Heart left ventricle (tissue), 13 donors: ENCODE data around the gene RNFT2.

ENCODE experiments used
- POLR2A ChIP-seq, 2 donors: fragments of 450-650 bp; IDR thresholded peaks; one replicate each; pipeline ENCODE4 v1.6.1; 2017; ENCODE audit warnings: antibody characterized with exemption in 2 of 2, mild to moderate bottlenecking in 2 of 2, moderate library complexity in 2 of 2
- TF ChIP-seq, protein P1 (sequence below), 12 donors: fragments of 200-600 bp; sonication (generic) in 4 of 12; IDR thresholded peaks; one replicate each; pipeline versions ENCODE4 v1.5.0 to v1.8.0; 2018 to 2022; ENCODE audit warnings: antibody characterized with exemption in 12 of 12, mild to moderate bottlenecking in 5 of 12
- donor health status: ischemic (EF 13 %, LVEDD 7.1; RV severe dilation, severe dysfunction).
- donor health status: DM: no; HTN: yes; CAD: no.
- donor health status: DM: no; HTN: no; CAD: no.
- donor health status: ischemic (EF 25% LVEDD 6.9; RV normal size, moderate dysfunction).
- donor health status: ischemic (EF 25% LVEDD 5.7; RV mildly dilated, moderate dysfunction).
- donor health status: ischemic (EF 35%, LVEDD 5.7; RV mildly dilated, moderate dysfunction).
- donor health status: nonischemic (EF 11% LVEDD 7.7; RV severe dilation, severe dysfunction).
- donor health status: DM: yes; HTN: yes; CAD: no.
- donor health status: PGD.
- donor health status: ischemic (EF 29% LVEDD 5.4; RV normal size, mild dysfunction).
- donor health status: nonischemic (EF 23%, LVEDD 6.1; RV moderate dilation, normal function).

DNA sequence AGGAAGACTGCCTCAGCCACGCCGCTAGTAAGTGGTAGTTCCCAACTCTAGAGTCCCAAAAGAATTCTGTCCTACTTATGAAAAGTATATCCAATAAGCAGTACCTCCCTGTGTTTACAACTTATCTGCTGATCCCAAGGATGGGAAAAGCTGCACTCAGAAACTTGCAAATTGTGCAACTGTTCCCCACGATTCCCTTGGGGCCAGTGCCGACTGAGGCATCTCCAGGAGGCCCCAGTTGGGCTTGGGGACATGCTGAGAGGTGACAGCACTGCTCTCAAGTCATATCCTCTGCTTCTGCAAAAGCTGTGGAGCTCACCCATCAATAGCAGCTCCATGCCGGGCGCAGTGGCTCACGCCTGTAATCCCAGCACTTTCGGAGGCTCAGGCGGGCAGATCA, 23.9 kb upstream of the RNFT2 start:
- TF ChIP-seq, protein P1, sequence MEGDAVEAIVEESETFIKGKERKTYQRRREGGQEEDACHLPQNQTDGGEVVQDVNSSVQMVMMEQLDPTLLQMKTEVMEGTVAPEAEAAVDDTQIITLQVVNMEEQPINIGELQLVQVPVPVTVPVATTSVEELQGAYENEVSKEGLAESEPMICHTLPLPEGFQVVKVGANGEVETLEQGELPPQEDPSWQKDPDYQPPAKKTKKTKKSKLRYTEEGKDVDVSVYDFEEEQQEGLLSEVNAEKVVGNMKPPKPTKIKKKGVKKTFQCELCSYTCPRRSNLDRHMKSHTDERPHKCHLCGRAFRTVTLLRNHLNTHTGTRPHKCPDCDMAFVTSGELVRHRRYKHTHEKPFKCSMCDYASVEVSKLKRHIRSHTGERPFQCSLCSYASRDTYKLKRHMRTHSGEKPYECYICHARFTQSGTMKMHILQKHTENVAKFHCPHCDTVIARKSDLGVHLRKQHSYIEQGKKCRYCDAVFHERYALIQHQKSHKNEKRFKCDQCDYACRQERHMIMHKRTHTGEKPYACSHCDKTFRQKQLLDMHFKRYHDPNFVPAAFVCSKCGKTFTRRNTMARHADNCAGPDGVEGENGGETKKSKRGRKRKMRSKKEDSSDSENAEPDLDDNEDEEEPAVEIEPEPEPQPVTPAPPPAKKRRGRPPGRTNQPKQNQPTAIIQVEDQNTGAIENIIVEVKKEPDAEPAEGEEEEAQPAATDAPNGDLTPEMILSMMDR (IDR thresholded peaks at IDR 0.05) = no peak
- no peak for TF ChIP-seq POLR2A (IDR thresholded peaks at IDR 0.05)
